Prostate gland (tissue), 2 donors: ENCODE results near the gene PERCC1. TPM values are rescaled to one million over a fixed set of nuclear protein-coding genes. Genes with fewer than 3 reads are reported as not detected.
"Not testable (repeated sequence)": the region's sequence is repeated elsewhere in the genome, so short reads cannot be mapped to it uniquely, and the experiment has no call there.

Experiments used
- DNase-seq: peaks from one replicate; pipeline ENCODE4 v3.0.0-alpha.2; 2019; ENCODE audit warnings: low spot score
- H3K27ac ChIP-seq, 2 donors: fragments of 200-600 bp; sonication (generic); 2 replicates each; pipeline ENCODE4 v1.5.1; 2017 to 2019
- H3K27me3 ChIP-seq: fragments of 200-600 bp; sonication (generic); replicated peaks from 2 replicates; pipeline ENCODE4 v1.5.1; 2019; ENCODE audit not compliant: insufficient read depth
- H3K36me3 ChIP-seq, 2 donors: fragments of 200-600 bp; sonication (generic); 1 replicate in 1 of 2; 2 replicates in 1 of 2; pipeline versions ENCODE4 v1.5.1 to v1.8.1; 2017 to 2019
- H3K4me1 ChIP-seq: fragments of 200-600 bp; sonication (generic); replicated peaks from 2 replicates; pipeline ENCODE4 v1.5.1; 2019
- H3K4me3 ChIP-seq, 2 donors: fragments of 200-600 bp; sonication (generic); 2 replicates each; pipeline ENCODE4 v1.5.1; 2017 to 2019
- H3K9me3 ChIP-seq: fragments of 200-600 bp; sonication (generic); 2 replicates; pipeline ENCODE4 v1.5.1; 2017
- CTCF ChIP-seq, 4 experiments: fragments of 200-600 bp in 2 of 4; fragments of 450-650 bp in 2 of 4; sonication (generic) in 2 of 4; IDR thresholded peaks; 1 replicate in 3 of 4; 2 replicates in 1 of 4; pipeline ENCODE4 v1.5.1; 2016 to 2019; ENCODE audit warnings: antibody characterized with exemption in 4 of 4, mild to moderate bottlenecking in 2 of 4, moderate library complexity in 2 of 4
- POLR2A ChIP-seq: fragments of 450-650 bp; IDR thresholded peaks from one replicate; pipeline ENCODE4 v1.6.1; 2016; ENCODE audit warnings: antibody characterized with exemption, mild to moderate bottlenecking
- POLR2AphosphoS5 ChIP-seq: sonication (generic); formaldehyde crosslinking; IDR thresholded peaks from one replicate; pipeline ENCODE4 v1.6.1; 2017; ENCODE audit warnings: antibody characterized with exemption
- WGBS: methylation state at CpG from one replicate; pipeline ENCODE4 v1.1.5; 2018; 5-methylcytosine and 5-hydroxymethylcytosine counted together
- intact Hi-C: fragments of 100-400 bp; cut with DNase I; formaldehyde crosslinking; loops from one replicate; pipeline ENCODE4 v1.14.2; 2022
- total RNA-seq, 2 donors: library from RNA; depleted of rRNA; stranded (reverse); fragments of >200 nt; gene quantifications; one replicate each; pipeline ENCODE4 v1.1.0, GENCODE V29; 2016

Gene PERCC1
- total RNA-seq, 2 donors from 2014 or later: 26.0 to 45.2 TPM

GRCh38 chr16:1438229-1439057, 7.6 kb downstream of the PERCC1 start:
- no peaks in the 10 kb centered on the region for H3K9me3 ChIP-seq
- H3K27ac ChIP-seq: no peak overlapping the region
- 78% methylated on average over 35 of the region's 35 CpGs for WGBS
- no peaks in the 10 kb centered on the region for H3K36me3 ChIP-seq
- no peak for DNase-seq
- no peak for TF ChIP-seq CTCF (IDR thresholded peaks at IDR 0.05)
- TF ChIP-seq POLR2A: no peak
- no peak for TF ChIP-seq POLR2AphosphoS5
- H3K27me3 ChIP-seq: no peaks in the 10 kb centered on the region
- no peak overlapping the region for H3K4me3 ChIP-seq
- no peaks in the 10 kb centered on the region for H3K4me1 ChIP-seq
- intact Hi-C loops: no loop called here

GRCh38 chr16:1439058-1439698, 8.3 kb downstream of the PERCC1 start:
- Histone ChIP-seq H3K27ac (no peak overlapping the region), H3K9me3 (no peaks in the 10 kb centered on the region), H3K36me3 (no peaks in the 10 kb centered on the region), H3K4me3 (no peak overlapping the region), H3K27me3 (no peaks in the 10 kb centered on the region), H3K4me1 (no peaks in the 10 kb centered on the region)
- intact Hi-C loops: no loop called here
- 83% methylated on average over 24 of the region's 27 CpGs for WGBS
- TF ChIP-seq CTCF (IDR thresholded peaks at IDR 0.05) (no peak), POLR2AphosphoS5 (no peak), POLR2A (no peak)
- DNase-seq: no peak

- H3K27me3 ChIP-seq, intact Hi-C loops, H3K36me3 ChIP-seq, DNase-seq, H3K4me3 ChIP-seq, H3K27ac ChIP-seq, H3K9me3 ChIP-seq, H3K4me1 ChIP-seq: not testable (repeated sequence)
- 89% methylated on average over 4 of the region's 4 CpGs for WGBS
Measured at GRCh38 chr16:1439699-1440074, 8.8 kb downstream of the PERCC1 start.

- DNase-seq: no peak
- H3K4me3 ChIP-seq: no peak overlapping the region
- TF ChIP-seq POLR2A: no peak
- no peak for TF ChIP-seq CTCF (IDR thresholded peaks at IDR 0.05)
- TF ChIP-seq POLR2AphosphoS5: no peak
- H3K27me3 ChIP-seq: no peaks in the 10 kb centered on the region
- H3K4me1 ChIP-seq: no peaks in the 10 kb centered on the region
- H3K27ac ChIP-seq: no peak overlapping the region
- H3K9me3 ChIP-seq: no peaks in the 10 kb centered on the region
- intact Hi-C loops: no loop called here
- H3K36me3 ChIP-seq: no peaks in the 10 kb centered on the region
- 71% methylated on average over 22 of the region's 22 CpGs for WGBS
Measured at GRCh38 chr16:1441391-1441829, 10.5 kb downstream of the PERCC1 start.

- DNase-seq: no peak
- no peaks in the 10 kb centered on the region for H3K27me3 ChIP-seq
- TF ChIP-seq POLR2AphosphoS5 (no peak), CTCF (IDR thresholded peaks at IDR 0.05) (no peak), POLR2A (no peak)
- H3K4me3 ChIP-seq: no peak overlapping the region
- no peaks in the 10 kb centered on the region for H3K9me3 ChIP-seq
- WGBS: 90% methylated on average over 15 of the region's 24 CpGs
- intact Hi-C loops: no loop called here
- H3K4me1 ChIP-seq: no peaks in the 10 kb centered on the region
- no peaks in the 10 kb centered on the region for H3K36me3 ChIP-seq
- no peak overlapping the region for H3K27ac ChIP-seq
Measured at GRCh38 chr16:1442697-1443096, 11.8 kb downstream of the PERCC1 start.
